Esophagus muscularis mucosa (tissue), 4 donors: ENCODE measurements around the gene ARL6IP4.

Experiments used
- EP300 ChIP-seq: sonication (generic); formaldehyde crosslinking; IDR thresholded peaks from one replicate; pipeline ENCODE4 v1.6.1; 2017; ENCODE audit warnings: antibody characterized with exemption
- POLR2A ChIP-seq: fragments of 450-650 bp; IDR thresholded peaks from one replicate; pipeline ENCODE4 v1.6.1; 2017; ENCODE audit warnings: antibody characterized with exemption, moderate library complexity, mild to moderate bottlenecking, low read depth
- POLR2AphosphoS5 ChIP-seq, 2 donors: sonication (generic); formaldehyde crosslinking; IDR thresholded peaks; one replicate each; pipeline ENCODE4 v1.6.1; 2017; ENCODE audit warnings: antibody characterized with exemption in 2 of 2
- TF ChIP-seq, protein P1 (sequence below), 3 experiments: fragments of 200-600 bp in 2 of 3; fragments of 450-650 bp in 1 of 3; sonication (generic) in 2 of 3; IDR thresholded peaks; one replicate each; pipeline ENCODE4 v1.5.1; 2017 to 2019; ENCODE audit warnings: antibody characterized with exemption in 3 of 3, mild to moderate bottlenecking in 2 of 3, moderate library complexity in 1 of 3

DNA sequence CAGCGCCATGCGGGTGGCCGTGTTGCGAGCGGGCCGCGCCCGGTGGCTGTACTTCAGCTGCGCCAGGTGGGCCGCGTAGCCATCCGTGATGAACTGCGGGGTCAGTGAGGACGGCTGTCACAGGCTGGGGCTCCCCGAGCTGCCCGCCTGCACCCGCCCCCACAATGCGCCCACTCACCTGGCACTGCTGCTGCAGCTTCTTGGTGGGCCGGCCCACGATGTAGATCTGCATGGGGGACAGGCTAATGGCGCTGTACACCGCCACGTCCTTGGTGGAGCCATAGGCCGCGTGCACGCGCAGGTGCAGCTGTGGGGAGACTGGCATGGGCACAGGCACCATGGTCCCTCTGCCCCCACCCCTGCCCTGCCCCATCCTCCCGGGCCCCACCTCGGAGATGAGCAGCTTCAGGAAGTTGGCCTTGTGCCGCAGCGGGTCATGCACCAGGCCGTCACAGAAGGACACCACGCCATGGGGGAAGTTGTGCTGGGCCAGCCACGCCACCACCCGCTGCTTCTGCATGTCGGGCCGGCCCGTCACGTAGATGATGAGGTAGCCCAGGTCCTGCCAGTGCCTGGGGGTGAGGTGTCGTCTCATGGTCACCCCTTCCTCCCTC is 5.9 kb downstream of the ARL6IP4 start:
- TF ChIP-seq, protein P1, sequence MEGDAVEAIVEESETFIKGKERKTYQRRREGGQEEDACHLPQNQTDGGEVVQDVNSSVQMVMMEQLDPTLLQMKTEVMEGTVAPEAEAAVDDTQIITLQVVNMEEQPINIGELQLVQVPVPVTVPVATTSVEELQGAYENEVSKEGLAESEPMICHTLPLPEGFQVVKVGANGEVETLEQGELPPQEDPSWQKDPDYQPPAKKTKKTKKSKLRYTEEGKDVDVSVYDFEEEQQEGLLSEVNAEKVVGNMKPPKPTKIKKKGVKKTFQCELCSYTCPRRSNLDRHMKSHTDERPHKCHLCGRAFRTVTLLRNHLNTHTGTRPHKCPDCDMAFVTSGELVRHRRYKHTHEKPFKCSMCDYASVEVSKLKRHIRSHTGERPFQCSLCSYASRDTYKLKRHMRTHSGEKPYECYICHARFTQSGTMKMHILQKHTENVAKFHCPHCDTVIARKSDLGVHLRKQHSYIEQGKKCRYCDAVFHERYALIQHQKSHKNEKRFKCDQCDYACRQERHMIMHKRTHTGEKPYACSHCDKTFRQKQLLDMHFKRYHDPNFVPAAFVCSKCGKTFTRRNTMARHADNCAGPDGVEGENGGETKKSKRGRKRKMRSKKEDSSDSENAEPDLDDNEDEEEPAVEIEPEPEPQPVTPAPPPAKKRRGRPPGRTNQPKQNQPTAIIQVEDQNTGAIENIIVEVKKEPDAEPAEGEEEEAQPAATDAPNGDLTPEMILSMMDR (IDR thresholded peaks at IDR 0.05), result no peak
- TF ChIP-seq POLR2AphosphoS5 (IDR thresholded peaks at IDR 0.05) (no peak), POLR2A (no peak), EP300 (no peak)
